Measurements from ENCODE around the gene TM4SF5. TPM values are rescaled to one million over a fixed set of nuclear protein-coding genes. Genes with fewer than 3 reads are reported as not detected.
A peak's percentile ranks its signal among the peaks of the same experiment; 100 is the strongest.
"Not testable (repeated sequence)": the region's sequence is repeated elsewhere in the genome, so short reads cannot be mapped to it uniquely, and the experiment has no call there.

The TM4SF5 gene
- polyA plus RNA-seq, 1 donor, result 44.0 TPM

- Histone ChIP-seq H3K9me3 (ENCODE audit: control insufficient read depth, low read depth, low read length) (no peaks in the 10 kb centered on the region), H3K4me3 (ENCODE audit: low read length) (no peak overlapping the region), H3K27me3 (ENCODE audit: control insufficient read depth, insufficient read depth, low read length) (no peaks in the 10 kb centered on the region), H3K27ac (ENCODE audit: low read length) (no peak overlapping the region), H3K36me3 (ENCODE audit: control insufficient read depth, insufficient read depth, low read length) (peaks cover 10% of the 10 kb centered on the region), H3K4me1 (ENCODE audit: control insufficient read depth, insufficient read depth, low read length) (no peaks in the 10 kb centered on the region)
- DNase-seq, result no peak
- WGBS (ENCODE audit: insufficient coverage, low lambda C conversion rate), result 28% methylated on average over 2 of the region's 12 CpGs
These were observed 51.8 kb downstream of the TM4SF5 start for GRCh38 chr17:4823373-4824089.

- Histone ChIP-seq H3K4me3 (ENCODE audit: low read length) (no peak overlapping the region), H3K4me1 (ENCODE audit: control insufficient read depth, insufficient read depth, low read length) (no peaks in the 10 kb centered on the region)
- no CpG with 5 or more reads among the region's 8 CpGs for WGBS (ENCODE audit: insufficient coverage, low lambda C conversion rate)
These were observed 55.7 kb downstream of the TM4SF5 start for GRCh38 chr17:4827399-4827798.

GRCh38 chr17:4832829-4833177 lies 61.1 kb downstream of the TM4SF5 start:
- not testable (repeated sequence) for H3K9me3 ChIP-seq (ENCODE audit: control insufficient read depth, low read depth, low read length); H3K27me3 ChIP-seq (ENCODE audit: control insufficient read depth, insufficient read depth, low read length); DNase-seq; H3K36me3 ChIP-seq (ENCODE audit: control insufficient read depth, insufficient read depth, low read length)
- Histone ChIP-seq H3K4me1 (ENCODE audit: control insufficient read depth, insufficient read depth, low read length) (peaks cover 28% of the 10 kb centered on the region), H3K4me3 (ENCODE audit: low read length) (peak overlapping the region; percentile 61), H3K27ac (ENCODE audit: low read length) (peak overlapping the region; percentile 91)
- WGBS (ENCODE audit: insufficient coverage, low lambda C conversion rate), result 0% methylated on average over 2 of the region's 17 CpGs

More at GRCh38 chr17:4827399-4827798, 55.7 kb downstream of the TM4SF5 start:
- DNase-seq, result no peak
- Histone ChIP-seq H3K27ac (ENCODE audit: low read length) (no peak overlapping the region), H3K9me3 (ENCODE audit: control insufficient read depth, low read depth, low read length) (no peaks in the 10 kb centered on the region), H3K27me3 (ENCODE audit: control insufficient read depth, insufficient read depth, low read length) (no peaks in the 10 kb centered on the region), H3K36me3 (ENCODE audit: control insufficient read depth, insufficient read depth, low read length) (no peaks in the 10 kb centered on the region)

Other genes with a start within 250 kb of the TM4SF5 start
- 46.0 TPM for gene MYBBP1A, start 216.5 kb upstream of the TM4SF5 start, polyA plus RNA-seq
- gene GGT6, start 211.3 kb upstream of the TM4SF5 start, polyA plus RNA-seq, result 2.7 TPM
- gene SMTNL2, start 187.4 kb upstream of the TM4SF5 start, polyA plus RNA-seq, result 10.1 TPM
- gene ALOX15, start 130.2 kb upstream of the TM4SF5 start, polyA plus RNA-seq, result 2.2 TPM
- 50.9 TPM for gene PELP1, start 67.7 kb upstream of the TM4SF5 start, polyA plus RNA-seq
- gene ARRB2, start 61.3 kb upstream of the TM4SF5 start, polyA plus RNA-seq, result 96.7 TPM
- gene MED11, start 40.5 kb upstream of the TM4SF5 start, polyA plus RNA-seq, result 33.0 TPM
- gene ZMYND15, start 32.1 kb upstream of the TM4SF5 start, polyA plus RNA-seq, result 5.1 TPM
- 62.1 TPM for gene CXCL16, start 32.0 kb upstream of the TM4SF5 start, polyA plus RNA-seq
- 2.1 TPM for gene VMO1, start 14.5 kb downstream of the TM4SF5 start, polyA plus RNA-seq
- 34.4 TPM for gene GLTPD2, start 17.1 kb downstream of the TM4SF5 start, polyA plus RNA-seq
- 97.1 TPM for gene PSMB6, start 24.3 kb downstream of the TM4SF5 start, polyA plus RNA-seq
- gene PLD2, start 35.3 kb downstream of the TM4SF5 start, polyA plus RNA-seq, result 21.8 TPM
- 103 TPM for gene MINK1, start 61.5 kb downstream of the TM4SF5 start, polyA plus RNA-seq
- 2.1 TPM for gene C17orf107, start 127.7 kb downstream of the TM4SF5 start, polyA plus RNA-seq
- 0.37 TPM for gene CHRNE, start 131.2 kb downstream of the TM4SF5 start, polyA plus RNA-seq
- 1.5 TPM for gene GP1BA, start 160.4 kb downstream of the TM4SF5 start, polyA plus RNA-seq
- gene SLC25A11, start 168.2 kb downstream of the TM4SF5 start, polyA plus RNA-seq, result 47.1 TPM
- 117 TPM for gene RNF167, start 168.4 kb downstream of the TM4SF5 start, polyA plus RNA-seq
- 557 TPM for gene PFN1, start 176.6 kb downstream of the TM4SF5 start, polyA plus RNA-seq
- gene ENO3, start 179.2 kb downstream of the TM4SF5 start, polyA plus RNA-seq, result 31.4 TPM
- 82.0 TPM for gene SPAG7, start 195.9 kb downstream of the TM4SF5 start, polyA plus RNA-seq
- 35.6 TPM for gene CAMTA2, start 215.8 kb downstream of the TM4SF5 start, polyA plus RNA-seq
- 4.6 TPM for gene INCA1, start 225.6 kb downstream of the TM4SF5 start, polyA plus RNA-seq
- gene KIF1C, start 226.1 kb downstream of the TM4SF5 start, polyA plus RNA-seq, result 69.2 TPM

Data from large intestine (tissue), 3 donors.